GM19328 (cell line): ENCODE measurements around the gene ARL14EP.

Experiments
- ATAC-seq: cut with Tn5 transposase; IDR thresholded peaks from one replicate; pipeline ENCODE4 v1.9.1; 2021; ENCODE audit warnings: mild to moderate bottlenecking, moderate library complexity; ENCODE audit not compliant: unreplicated experiment

ARL14EP gene

DNA sequence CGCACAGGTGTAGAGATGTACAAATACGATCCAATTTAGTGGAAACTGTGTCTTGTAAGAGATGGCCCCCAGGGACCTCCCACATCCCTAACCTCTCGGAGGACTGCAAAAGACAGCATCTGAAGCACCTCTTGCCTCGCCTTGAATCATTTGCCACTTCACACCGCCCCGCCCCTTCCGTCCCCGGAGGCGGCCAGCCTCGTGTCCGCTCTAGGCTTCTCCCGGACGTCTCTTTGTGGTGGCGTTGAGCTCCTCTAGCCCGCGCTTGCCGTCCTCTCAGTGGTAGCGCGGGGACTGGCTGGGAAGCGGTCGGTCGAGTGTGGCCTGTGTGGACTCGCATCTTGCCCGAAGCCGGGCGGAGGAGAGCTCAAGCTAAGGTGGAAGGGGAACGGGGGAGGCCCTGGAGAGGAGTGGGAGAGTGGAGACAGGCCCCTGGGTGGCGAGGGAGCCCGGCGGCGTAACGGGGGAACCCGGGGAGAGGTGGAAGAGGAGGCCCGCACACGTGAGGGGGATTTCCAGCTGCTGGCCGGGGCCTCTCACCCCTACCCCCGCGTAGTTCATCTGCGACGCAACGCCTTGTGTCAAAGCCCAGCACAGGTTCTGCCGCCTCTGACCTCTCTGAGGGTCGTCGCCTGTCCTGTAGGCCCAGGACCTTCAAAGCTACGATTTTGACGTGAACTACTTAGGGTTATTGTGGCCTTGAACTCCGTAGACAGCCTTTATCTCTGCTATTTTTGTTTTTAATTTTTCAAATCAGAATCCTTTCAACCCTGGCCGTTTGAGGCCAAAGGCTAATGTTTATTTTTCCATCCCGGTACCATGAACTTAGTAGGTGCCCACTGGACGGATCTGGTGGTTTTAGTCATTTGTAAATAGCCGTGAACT is at the start of gene ARL14EP:
ARL14EP (plus strand) TSS at position 279 of the 885 bp plus-strand sequence. CDS start 7,845 bp downstream, outside the sequence.
- ATAC-seq = peak; percentile 96

DNA sequence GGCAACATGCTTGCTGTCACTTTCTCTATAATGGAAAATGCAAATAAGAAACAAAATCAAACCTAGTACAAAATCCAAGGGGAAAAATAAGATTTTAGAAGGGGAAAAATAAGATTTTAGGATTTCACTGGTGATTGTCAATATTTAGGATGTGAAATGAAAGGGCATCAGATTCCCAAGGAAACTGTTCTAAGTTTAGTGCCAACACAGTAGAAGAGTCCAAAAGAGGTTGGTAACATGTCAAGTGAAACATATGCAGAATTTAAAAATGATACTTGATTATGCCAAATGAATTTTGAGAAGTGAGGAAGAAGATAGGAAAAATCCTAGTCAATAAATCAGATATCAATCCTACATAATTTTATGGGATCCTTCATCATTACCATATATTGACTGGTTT is 45.7 kb upstream of the ARL14EP start:
- ATAC-seq = no peak

DNA sequence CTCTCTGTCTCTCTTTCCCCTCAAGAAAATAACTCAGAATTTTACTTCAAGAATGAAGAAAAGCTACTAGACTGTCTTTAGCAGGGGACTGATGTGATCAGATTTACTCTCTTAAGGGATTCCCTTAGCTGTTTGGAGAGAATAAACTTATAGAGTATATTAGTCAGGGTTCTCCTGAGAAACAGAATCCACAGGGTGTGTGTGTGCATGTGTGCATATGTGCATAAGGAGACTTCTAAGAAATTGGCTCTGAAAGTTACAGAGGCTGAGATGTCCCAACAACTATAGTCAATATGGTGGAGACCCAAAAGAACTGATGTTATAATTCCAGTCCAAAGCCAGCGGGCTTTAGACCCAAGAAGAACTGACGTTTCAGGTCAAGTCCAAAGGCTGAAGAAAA is 43.1 kb upstream of the ARL14EP start:
- ATAC-seq = no peak

DNA sequence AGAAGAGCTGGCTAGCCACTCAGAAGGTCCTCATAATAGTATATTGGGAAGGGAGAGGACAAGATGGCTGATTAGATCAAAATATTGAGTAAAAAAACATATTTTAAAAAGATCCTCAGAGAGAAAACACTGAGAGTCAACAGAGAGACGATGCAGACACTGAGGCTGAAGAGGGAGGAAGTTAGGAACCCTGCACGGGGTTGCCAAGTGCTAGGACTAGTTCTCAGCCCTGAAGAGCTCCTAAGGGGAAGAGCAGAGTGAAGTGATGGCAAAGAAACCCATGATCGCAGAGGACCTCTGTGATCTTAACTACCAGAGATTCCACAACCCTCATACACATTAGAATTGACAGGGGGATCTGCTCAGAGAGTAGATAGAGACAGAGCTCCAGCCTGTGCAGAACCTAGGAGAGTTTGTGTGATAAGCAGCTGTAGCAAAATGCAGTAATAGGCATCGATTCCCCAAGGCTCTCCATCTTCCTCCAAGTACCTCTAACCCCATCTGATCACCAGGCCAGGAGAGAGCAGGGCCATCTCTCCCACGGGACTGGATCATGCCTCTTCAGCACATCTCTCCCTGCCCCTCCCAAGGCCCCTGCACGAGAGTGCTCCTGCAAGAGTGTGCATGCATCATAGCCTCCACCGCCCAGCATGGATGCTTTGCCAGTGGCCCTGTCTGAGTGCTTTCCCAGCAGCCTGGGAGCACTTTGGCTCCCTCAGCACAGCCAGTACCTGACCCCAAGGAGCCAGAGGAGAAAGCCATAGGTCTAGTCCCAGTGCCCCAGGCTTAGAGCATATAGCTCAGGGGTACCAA is 41.2 kb upstream of the ARL14EP start:
- no peak for ATAC-seq

DNA sequence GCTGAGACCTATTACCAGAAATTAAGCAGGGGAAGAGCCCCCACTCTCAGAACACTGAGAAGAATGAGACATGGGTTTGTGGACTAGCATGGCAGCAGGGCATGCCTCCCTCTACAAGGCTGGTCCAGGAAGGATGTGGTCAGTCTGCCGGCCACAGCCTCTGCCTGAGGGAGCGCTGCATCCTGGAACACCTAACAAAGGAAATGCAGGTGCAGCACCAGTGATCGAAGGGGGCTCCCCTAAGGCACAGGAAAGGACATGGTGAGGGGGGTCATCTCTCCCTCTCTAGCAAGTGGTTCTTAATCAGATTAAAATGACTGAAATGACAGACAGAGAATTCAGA is 40.6 kb upstream of the ARL14EP start:
- no peak for ATAC-seq

DNA sequence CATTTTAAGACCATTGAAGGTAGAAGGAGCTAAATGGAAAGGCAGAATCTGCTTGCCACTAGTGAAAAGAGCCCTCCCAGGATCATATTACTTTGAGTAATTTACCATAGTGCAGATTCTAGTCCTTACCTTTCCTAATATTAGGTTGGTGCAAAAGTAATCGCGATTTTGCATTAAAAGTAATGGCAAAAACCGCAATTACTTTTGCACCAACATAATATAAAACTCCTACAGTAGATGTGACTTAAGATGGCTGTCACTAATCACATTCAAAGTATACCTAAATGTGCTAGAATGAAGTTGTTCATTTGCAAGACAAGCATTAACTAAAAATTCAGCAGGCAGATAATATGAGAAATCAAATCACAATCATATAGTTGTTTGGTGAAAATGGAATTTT is 38.1 kb upstream of the ARL14EP start:
- ATAC-seq = no peak

DNA sequence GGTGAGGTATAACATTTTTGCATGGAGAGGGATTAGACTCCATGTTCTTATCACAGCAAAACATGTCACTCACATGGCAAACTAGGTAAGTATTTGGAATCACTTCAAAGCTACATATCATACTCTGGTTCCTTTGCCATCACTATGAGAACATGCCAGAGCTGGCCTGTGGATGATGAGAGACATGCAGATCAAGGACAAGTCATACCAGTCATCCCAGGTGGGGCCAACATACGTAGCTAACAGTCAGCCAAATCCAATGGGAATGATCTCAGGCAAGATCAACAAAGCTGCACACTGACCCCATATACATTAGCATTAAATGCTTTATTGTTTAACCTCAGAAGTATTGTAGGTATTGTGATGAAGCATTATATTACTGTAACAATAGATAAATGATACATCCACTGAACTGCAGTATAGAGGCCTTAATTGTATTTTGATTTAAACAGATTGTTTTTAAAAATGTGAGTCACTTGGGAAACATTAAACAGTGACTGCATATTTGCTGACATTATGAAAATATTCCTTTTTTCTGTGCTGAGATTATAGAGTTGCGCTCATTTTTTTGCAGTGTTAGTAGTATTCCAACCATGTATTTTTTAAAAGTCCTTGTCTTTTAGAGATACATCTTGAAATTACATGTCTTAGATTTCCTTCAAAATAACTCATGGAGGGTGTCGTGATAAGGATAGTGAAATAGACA is 37.3 kb upstream of the ARL14EP start:
- ATAC-seq = no peak

DNA sequence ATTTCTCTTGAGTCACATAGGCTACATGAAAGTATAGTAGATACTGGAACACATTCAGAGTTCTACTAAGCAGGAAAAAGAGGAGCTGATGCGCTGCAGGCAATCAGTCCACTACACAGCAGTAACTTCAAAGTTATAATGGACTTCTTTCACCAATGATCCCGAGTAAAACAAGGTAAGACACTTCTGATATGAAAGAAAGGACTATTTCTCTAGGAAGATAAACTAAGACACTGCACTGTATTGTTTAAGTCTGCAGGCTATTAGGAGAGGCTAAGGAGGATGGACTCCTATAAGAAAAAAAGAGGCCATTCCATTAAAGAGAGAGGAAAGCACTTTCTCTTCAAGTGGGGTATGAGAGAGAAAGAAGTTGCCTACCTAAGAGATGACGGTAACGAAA is 31.6 kb upstream of the ARL14EP start:
- no peak for ATAC-seq

DNA sequence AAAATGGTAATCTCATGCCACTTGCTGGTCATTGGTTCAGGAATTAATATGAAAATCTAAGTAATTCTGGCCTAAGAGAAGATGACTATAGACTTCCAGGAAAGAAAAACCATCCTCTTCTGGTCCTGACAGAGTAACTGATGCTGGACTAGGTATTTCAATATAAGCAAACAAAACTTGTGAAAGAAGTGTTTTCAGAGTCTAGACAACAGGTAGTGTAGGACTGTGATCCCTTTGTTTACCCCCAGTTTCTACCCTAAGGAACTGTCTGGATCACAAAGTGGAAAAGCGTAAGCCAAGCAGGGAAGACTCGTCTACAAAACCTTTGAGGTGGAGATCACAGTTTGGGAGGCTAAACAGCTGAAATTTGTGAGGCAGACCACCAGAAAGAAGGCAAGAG is 30.4 kb upstream of the ARL14EP start:
- no peak for ATAC-seq

DNA sequence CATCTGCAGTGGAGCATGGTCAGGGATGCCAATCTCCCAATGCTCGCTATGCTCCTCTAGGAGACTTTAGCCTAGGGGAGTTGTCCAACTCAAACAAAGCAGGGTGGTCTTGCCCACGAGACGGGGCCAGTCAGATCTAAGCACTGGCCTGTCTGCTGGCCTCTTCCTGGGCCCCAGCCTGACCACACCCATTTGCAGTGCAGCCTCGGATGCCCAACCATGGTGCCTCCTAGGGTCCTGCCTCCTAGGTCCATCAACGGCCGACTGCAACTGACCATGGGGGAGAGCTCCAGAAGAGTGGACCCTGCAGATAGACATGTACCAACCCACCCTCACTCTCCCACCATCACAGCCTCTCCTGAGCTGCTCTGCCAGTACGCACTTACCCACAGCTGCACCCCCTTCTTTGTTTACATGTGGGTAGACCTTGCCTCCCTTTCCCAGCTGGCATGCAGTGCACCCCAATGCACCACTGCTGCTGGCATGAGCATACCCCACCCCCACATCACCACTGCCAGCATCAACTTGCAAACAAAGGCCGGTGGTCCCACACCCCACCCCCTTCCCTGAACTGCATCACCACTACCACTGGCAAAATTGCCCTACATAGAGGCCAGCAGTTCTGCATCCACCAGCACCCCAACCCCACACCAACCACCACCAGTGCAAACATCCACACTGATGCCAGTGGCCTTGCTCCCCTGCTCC is 27.6 kb upstream of the ARL14EP start:
- no peak for ATAC-seq

DNA sequence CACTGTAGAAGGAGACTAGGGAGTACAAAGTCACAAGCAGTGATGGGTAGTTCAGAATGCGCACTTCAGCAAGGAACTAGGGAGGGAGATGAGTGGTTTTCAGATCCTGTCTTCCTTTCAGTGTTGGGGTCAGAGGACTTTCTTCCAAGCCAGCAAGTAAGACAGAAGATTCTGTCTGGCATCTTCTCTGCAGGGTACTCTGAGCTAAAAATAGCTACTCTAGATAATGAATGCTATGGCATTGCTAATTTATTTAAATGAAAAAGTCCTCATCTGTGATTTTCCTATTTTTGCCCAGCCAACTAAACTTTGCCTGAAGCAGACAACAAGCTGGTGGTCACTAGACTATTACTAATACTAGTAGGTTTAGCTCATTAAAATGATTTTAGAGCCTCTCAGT is 18.3 kb upstream of the ARL14EP start:
- ATAC-seq = no peak

DNA sequence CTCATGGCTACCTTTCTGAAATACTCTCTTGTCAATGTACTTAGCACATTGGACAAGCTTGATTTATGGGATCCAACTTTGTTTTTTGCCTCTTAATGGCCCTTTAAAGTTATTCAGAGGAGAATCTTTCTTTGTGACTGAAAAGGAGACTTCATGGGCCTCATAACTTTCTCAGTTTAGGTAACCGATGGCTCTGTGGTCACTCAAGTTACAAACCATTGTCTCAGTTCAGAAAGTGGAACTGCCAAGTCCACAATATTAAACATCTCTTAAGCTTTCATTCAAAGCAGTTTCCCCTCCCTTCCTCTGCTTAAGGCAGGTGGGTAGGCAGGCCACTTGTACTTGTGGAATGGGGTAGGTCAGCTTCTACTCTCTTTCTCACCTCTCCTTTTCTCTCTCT is 12.3 kb upstream of the ARL14EP start:
- peak; percentile 79 for ATAC-seq

DNA sequence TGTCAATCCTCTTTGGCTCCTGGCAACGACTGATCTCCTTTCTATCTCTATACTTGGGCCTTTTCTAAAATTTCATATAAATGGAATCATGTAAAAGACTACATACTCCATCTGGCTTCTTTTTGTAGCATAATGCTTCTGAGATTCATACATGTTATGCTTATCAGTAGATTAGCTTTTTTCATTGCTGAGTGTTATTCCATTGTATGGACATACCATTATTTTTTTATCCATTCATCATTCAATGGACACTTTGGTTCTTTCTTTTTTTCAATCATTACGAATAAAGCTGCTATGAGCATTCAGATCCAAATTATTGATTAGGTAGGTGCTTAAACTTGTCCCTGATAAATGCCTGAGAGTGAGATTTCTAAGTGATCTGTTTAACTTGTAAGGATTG is 11.7 kb upstream of the ARL14EP start:
- ATAC-seq = no peak

DNA sequence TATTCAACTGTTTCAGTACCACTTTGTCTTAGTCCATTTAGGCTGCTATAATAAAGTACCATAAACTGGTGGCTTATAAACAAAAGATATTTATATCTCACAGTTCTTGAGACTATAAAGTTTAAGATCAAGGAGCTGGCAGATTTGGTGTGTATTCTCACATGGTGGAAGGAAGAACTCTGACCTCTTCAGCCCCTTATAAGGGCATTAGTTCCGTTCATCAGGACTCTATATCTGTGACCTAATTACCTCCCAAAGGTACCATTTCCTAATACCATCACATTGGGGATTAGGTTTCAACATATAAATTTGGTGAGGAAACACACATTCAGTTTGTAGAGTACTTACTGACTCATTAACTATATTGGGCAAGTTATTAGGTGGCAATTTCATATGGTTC is 10.7 kb upstream of the ARL14EP start:
- ATAC-seq = no peak

DNA sequence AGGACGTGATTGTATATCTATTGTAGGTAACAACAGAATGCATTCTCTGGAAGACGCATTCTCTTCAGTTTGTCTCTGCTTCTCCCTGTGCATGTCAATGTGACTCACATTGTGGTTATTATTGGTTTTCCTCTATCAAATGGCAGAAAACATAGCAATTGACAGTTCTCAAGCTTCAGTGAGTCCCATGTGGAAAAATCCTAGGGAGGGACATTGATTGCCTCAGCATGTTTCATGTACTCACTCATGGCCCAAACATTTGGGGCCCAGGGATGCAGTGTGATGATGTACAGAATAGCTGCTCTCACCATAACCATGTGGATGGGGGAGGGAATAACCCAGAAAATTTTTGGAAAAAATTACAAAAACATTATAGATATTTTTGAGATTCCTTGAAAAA is 9.3 kb upstream of the ARL14EP start:
- no peak for ATAC-seq

DNA sequence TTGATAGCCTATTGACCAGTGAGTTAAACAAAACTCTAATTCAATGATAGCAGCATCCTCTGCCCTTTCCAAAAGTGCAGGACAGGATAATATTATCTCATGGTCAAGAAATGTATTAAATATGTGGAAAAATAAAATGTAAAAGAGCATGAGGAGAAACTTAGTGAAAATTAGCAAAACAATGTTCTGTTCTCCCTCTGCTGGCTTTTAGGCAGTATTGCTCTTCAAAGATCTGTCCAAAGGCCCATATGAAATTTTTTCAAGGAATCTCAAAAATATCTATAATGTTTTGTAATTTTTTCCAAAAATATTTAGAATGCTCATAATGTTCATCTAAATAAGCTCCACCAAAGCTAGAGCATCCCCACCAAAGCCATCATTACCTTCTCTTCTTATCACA is 8.3 kb upstream of the ARL14EP start:
- ATAC-seq = no peak

DNA sequence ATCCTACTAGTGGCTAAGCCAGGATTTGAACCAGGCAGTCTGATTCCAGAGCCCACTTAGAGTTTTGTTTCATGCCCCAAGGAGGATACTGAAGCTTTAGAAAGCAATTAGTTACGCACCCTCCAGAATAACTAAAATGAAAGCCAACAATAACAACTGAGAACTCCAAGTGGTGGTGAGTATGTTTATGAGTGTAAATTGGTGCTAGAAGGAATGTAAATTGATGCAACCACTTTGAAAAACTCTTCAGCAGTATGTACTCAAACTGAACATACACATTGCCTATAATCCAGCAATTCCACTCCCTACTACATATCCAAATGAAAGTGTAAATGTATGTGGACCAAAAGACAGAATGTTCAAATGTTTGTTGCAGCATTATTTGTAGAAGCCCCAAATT is 6.7 kb upstream of the ARL14EP start:
- no peak for ATAC-seq

DNA sequence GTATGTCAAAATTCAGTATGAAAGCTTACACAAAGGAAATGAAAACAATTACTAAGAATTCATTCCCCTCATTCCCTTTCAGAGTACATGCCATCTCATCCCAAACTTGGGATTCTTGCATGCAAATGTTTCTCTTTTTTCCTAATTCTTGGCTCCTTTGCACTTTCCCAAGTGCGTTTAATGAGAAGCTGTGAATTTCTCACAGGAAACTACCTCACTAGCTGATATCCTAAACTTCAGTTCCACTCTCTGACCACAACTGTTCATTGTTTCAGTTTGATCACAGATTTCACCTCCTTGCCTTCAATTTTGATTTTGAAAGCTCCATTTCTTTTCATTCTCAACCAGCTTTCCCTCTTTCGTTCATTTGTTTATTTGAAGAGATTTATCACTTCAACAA is 5.9 kb upstream of the ARL14EP start:
- ATAC-seq = no peak

DNA sequence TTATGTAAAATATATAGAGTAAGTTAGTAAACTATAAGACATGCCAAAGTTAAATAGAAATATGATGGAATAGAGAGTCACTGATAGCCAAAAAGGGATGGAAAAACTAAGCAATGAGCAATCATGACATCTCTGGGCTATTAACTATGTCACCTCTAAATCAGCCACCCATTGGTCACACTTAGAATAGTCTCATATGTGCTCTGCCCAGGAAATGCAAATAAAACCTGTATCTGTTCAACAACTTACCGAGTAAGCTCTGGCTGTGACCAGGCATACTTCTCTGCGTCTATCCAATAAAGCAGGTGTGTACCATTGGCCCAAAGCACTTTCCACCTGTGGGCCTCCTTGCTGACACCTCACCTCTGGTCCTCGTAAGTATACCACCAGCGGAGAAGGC is 1.6 kb upstream of the ARL14EP start:
- no peak for ATAC-seq

DNA sequence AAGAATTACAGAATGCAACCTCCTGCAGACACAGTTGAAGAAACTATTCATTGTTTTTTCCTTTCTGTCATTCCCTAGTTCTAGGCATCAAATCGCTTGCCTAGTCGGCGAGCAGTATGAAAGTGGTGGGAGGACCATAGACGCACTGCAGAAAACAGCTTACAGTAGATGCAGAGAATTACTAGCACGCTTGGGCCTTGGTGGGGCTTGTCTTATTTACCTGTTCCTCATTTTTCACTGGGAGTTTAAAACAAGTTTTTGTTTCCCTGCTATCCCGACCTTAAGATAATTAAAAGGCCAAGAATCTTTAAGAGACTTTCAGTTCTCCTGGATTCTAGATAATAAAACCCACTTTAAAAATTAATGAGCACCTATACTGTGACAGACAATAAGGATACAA is 713 bp upstream of the ARL14EP start:
- ATAC-seq = no peak
